ENCODE measurements around the gene PPP1R12A. TPM values are rescaled to one million over a fixed set of nuclear protein-coding genes. Genes with fewer than 3 reads are reported as not detected.

Gene PPP1R12A
- total and polyA plus RNA-seq, 9 of the 15 experiments (the other 6 are each of a cell fraction or from before 2014, with no cell fraction given), result 26.4 to 119 (median 53.3) TPM

DNA sequence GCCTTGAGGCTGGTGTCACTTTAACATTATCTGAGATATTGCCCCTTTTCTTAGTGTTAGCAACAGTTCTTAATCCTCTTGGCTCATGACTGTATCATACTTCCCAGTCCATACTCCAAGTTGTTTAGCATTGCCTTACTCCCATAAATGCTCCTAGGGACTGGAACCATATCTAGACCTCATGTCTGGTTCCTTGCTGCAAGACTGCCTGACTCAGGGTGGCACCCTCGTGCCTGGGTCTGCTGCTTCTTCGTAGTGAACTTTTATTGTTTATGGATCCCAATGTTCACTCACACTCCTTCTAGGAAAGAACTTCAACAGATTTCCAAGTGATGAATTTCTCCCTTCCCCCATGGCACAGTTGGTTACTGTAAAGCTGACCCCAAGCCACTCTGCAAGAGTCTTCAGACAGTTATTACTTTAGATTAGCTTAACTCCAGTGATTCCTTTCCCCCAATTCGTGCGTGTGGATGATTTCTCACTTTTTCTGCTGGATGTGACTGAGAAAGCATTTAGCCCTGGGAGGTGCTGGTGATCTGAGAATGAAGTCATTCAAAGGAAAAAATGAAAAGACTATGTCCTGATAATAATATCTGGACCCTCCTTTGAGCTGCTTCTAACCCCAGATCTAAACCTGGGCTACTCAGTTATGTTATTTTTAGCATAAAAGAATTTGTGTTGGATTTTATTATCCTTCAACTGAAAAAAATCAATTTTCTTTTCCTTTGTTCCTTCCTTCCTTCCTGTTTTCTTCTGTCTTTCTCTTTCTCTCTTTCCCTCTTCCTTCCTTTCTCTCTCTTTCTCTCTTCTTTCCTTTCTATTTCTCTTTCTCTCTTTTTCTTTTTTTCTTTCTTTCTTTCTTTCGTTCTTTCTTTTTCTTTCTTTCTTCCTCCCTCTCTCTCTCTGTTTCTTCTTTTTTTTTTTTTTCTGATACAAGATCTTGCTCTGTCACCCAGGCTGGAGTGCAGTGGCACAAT is 47.5 kb upstream of the PPP1R12A start:
- WGBS (ENCODE audit: insufficient coverage, low coverage, missing lambda C conversion rate), result 0% methylated on average over 4 of the region's 5 CpGs
- in situ Hi-C loops (cut with MboI), result no loop called here
- ATAC-seq, result no peak
- Histone ChIP-seq H3K4me3 (no peak overlapping the region), H3K27ac (ENCODE audit: extremely low read depth, low read depth, low read length) (no peak overlapping the region), H3K9me3 (replicated peaks; ENCODE audit: control insufficient read depth, insufficient read depth, low read depth, low read length) (no peaks in the 10 kb centered on the region), H4K20me1 (replicated peaks; ENCODE audit: control insufficient read depth, insufficient read depth, low read length) (no peaks in the 10 kb centered on the region), H3K27me3 (ENCODE audit: control insufficient read depth in 2 of 2, insufficient read depth in 2 of 2, low read length in 2 of 2) (no peaks in the 10 kb centered on the region; a peak in 2 of 5 replicates), H3K4me1 (replicated peaks in 1 of 2; ENCODE audit: control insufficient read depth in 2 of 2, insufficient read depth in 2 of 2, low read length in 2 of 2) (no peaks in the 10 kb centered on the region), H3K79me2 (ENCODE audit: control insufficient read depth, insufficient read depth, low read length) (no peaks in the 10 kb centered on the region), H3K9me1 (ENCODE audit: control insufficient read depth, insufficient read depth, low read length) (no peaks in the 10 kb centered on the region), H2AFZ (ENCODE audit: low read depth, low read length) (no peak overlapping the region), H3K4me2 (ENCODE audit: insufficient read depth, low read length) (no peak overlapping the region), H3K36me3 (ENCODE audit: control insufficient read depth, insufficient read depth, low read length) (no peaks in the 10 kb centered on the region), H3K9ac (ENCODE audit: insufficient read depth in 1 of 2, low read depth in 2 of 2, low read length in 2 of 2) (no peak overlapping the region)
- BruUV-seq (replicated peaks), result no TSS peak
- no peak for FAIRE-seq
- POLR2A ChIA-PET, result interaction anchor here (0.6 kb wide), 1 partner anchor 20 kb away, joined by 3 read pairs; no protein-coding TSS in a partner anchor
- TF ChIP-seq, protein P1, sequence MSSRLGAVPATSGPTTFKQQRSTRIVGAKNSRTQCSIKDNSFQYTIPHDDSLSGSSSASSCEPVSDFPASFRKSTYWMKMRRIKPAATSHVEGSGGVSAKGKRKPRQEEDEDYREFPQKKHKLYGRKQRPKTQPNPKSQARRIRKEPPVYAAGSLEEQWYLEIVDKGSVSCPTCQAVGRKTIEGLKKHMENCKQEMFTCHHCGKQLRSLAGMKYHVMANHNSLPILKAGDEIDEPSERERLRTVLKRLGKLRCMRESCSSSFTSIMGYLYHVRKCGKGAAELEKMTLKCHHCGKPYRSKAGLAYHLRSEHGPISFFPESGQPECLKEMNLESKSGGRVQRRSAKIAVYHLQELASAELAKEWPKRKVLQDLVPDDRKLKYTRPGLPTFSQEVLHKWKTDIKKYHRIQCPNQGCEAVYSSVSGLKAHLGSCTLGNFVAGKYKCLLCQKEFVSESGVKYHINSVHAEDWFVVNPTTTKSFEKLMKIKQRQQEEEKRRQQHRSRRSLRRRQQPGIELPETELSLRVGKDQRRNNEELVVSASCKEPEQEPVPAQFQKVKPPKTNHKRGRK (tag; IDR thresholded peaks at IDR 0.05), result peak; percentile 87
- TF ChIP-seq POLR2A (conservative IDR thresholded peaks at IDR 0.05), result no peak
- intact Hi-C loops (cut with micrococcal nuclease), result no loop called here
- CTCF ChIA-PET (ENCODE audit: low intra/inter-chr PET ratio), result no interaction called here
- DNase-seq (ENCODE audit: extremely low read depth in 1 of 4, low spot score in 3 of 4), result no peak

GRCh38 chr12:79978692-79979091 is 43.8 kb upstream of the PPP1R12A start:
- intact Hi-C loops (cut with micrococcal nuclease) (loop anchor here (5.0 kb wide), 1 partner anchor 91 kb away; no protein-coding TSS in a partner anchor), in situ Hi-C loops (cut with MboI) (no loop called here)
- BruUV-seq (replicated peaks), result no TSS peak
- POLR2A ChIA-PET, result no interaction called here
- CTCF ChIA-PET (ENCODE audit: low intra/inter-chr PET ratio), result no interaction called here
- H3K9ac ChIP-seq (ENCODE audit: insufficient read depth in 1 of 2, low read depth in 2 of 2, low read length in 2 of 2), result no peak overlapping the region
- no peaks in the 10 kb centered on the region for H3K9me1 ChIP-seq (ENCODE audit: control insufficient read depth, insufficient read depth, low read length)
- WGBS (ENCODE audit: insufficient coverage, low coverage, missing lambda C conversion rate), result no CpG with 5 or more reads among the region's 1 CpG
- H3K4me2 ChIP-seq (ENCODE audit: insufficient read depth, low read length), result no peak overlapping the region
- ATAC-seq (no peak), DNase-seq (ENCODE audit: extremely low read depth in 1 of 4, low spot score in 3 of 4) (no peak), FAIRE-seq (no peak)
- no peak overlapping the region for H2AFZ ChIP-seq (ENCODE audit: low read depth, low read length)
- H3K27ac ChIP-seq (ENCODE audit: extremely low read depth, low read depth, low read length), result no peak overlapping the region
- H3K4me1 ChIP-seq (replicated peaks in 1 of 2; ENCODE audit: control insufficient read depth in 2 of 2, insufficient read depth in 2 of 2, low read length in 2 of 2), result no peaks in the 10 kb centered on the region
- no peaks in the 10 kb centered on the region for H3K79me2 ChIP-seq (ENCODE audit: control insufficient read depth, insufficient read depth, low read length)
- H3K4me3 ChIP-seq, result no peak overlapping the region
- no peaks in the 10 kb centered on the region for H3K9me3 ChIP-seq (replicated peaks; ENCODE audit: control insufficient read depth, insufficient read depth, low read depth, low read length)
- peaks cover 0 to 8% of the 10 kb centered on the region in 2 experiments; a peak in 4 of 5 replicates for H3K27me3 ChIP-seq (ENCODE audit: control insufficient read depth in 2 of 2, insufficient read depth in 2 of 2, low read length in 2 of 2)
- H4K20me1 ChIP-seq (replicated peaks; ENCODE audit: control insufficient read depth, insufficient read depth, low read length), result no peaks in the 10 kb centered on the region
- no peaks in the 10 kb centered on the region for H3K36me3 ChIP-seq (ENCODE audit: control insufficient read depth, insufficient read depth, low read length)
- no peak for TF ChIP-seq NR2C1 (IDR thresholded peaks at IDR 0.05)
- no peak for TF ChIP-seq NR2C1 (tag; IDR thresholded peaks at IDR 0.05)
- TF ChIP-seq, protein P2, sequence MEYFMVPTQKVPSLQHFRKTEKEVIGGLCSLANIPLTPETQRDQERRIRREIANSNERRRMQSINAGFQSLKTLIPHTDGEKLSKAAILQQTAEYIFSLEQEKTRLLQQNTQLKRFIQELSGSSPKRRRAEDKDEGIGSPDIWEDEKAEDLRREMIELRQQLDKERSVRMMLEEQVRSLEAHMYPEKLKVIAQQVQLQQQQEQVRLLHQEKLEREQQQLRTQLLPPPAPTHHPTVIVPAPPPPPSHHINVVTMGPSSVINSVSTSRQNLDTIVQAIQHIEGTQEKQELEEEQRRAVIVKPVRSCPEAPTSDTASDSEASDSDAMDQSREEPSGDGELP (CRISPR knock-in tag; IDR thresholded peaks at IDR 0.05; ENCODE audit: borderline replicate concordance), result no peak
- TF ChIP-seq RB1 (IDR thresholded peaks at IDR 0.05; ENCODE audit: low read depth), result no peak
- no peak for TF ChIP-seq MIER1 (IDR thresholded peaks at IDR 0.05; ENCODE audit: low read depth)

All from K562 (cell line).